Breast epithelium (tissue), 4 donors: Measurements from ENCODE around the gene PPP1R1A. TPM values are rescaled to one million over a fixed set of nuclear protein-coding genes. Genes with fewer than 3 reads are reported as not detected.

Experiments used
- DNase-seq, 2 donors: peaks; one replicate each; pipeline ENCODE4 v3.0.0-alpha.2; 2019; ENCODE audit warnings: low spot score in 2 of 2
- H3K27ac ChIP-seq, 2 donors: fragments of 200-600 bp; sonication (generic) in 1 of 2; one replicate each; pipeline ENCODE4 v1.5.1; 2016 to 2019; ENCODE audit warnings: mild to moderate bottlenecking in 1 of 2
- H3K27me3 ChIP-seq, 2 donors: fragments of 200-600 bp; sonication (generic) in 1 of 2; one replicate each; pipeline versions ENCODE4 v1.5.1 to v1.6.0; 2017 to 2019; ENCODE audit warnings: control low read depth in 1 of 2, mild to moderate bottlenecking in 1 of 2
- H3K36me3 ChIP-seq: fragments of 200-600 bp; one replicate; pipeline ENCODE4 v1.5.1; 2019
- H3K4me1 ChIP-seq, 2 donors: fragments of 200-600 bp; sonication (generic); one replicate each; pipeline ENCODE4 v1.5.1; 2016 to 2019; ENCODE audit warnings: control low read depth in 1 of 2
- H3K4me3 ChIP-seq, 3 donors: fragments of 200-600 bp; sonication (generic); 1 replicate in 2 of 3; 2 replicates in 1 of 3; pipeline ENCODE4 v1.5.1; 2016 to 2019; ENCODE audit warnings: mild to moderate bottlenecking in 3 of 3, moderate library complexity in 2 of 3
- H3K9me3 ChIP-seq, 2 donors: fragments of 200-600 bp; sonication (generic) in 1 of 2; one replicate each; pipeline ENCODE4 v1.5.1; 2016 to 2019; ENCODE audit warnings: control low read depth in 1 of 2
- CTCF ChIP-seq, 3 donors: fragments of 450-650 bp; IDR thresholded peaks; one replicate each; pipeline ENCODE4 v1.5.1; 2016 to 2017; ENCODE audit warnings: antibody characterized with exemption in 3 of 3, mild to moderate bottlenecking in 3 of 3, moderate library complexity in 3 of 3
- POLR2A ChIP-seq: fragments of 450-650 bp; IDR thresholded peaks from one replicate; pipeline ENCODE4 v1.6.1; 2016; ENCODE audit warnings: antibody characterized with exemption, mild to moderate bottlenecking, moderate library complexity
- POLR2AphosphoS5 ChIP-seq, 3 donors: sonication (generic); formaldehyde crosslinking; IDR thresholded peaks; one replicate each; pipeline ENCODE4 v1.6.1; 2017; ENCODE audit warnings: antibody characterized with exemption in 3 of 3
- intact Hi-C: fragments of 100-400 bp; cut with DNase I; formaldehyde crosslinking; loops from one replicate; pipeline ENCODE4 v1.15.1; 2023; ENCODE audit warnings: low total_unique reads
- total RNA-seq, 3 donors: library from RNA; depleted of rRNA; stranded (reverse); fragments of >200 nt; gene quantifications; one replicate each; pipeline ENCODE4 v1.1.0, GENCODE V29; 2016

Gene PPP1R1A
- total RNA-seq, 3 donors from 2014 or later = 21.6 to 316 (median 29.7) TPM

- TF ChIP-seq POLR2A (no peak), POLR2AphosphoS5 (IDR thresholded peaks at IDR 0.05) (no peak), CTCF (IDR thresholded peaks at IDR 0.05) (peak; percentile 47 to 83 (median 81))
- intact Hi-C loops = no loop called here
- Histone ChIP-seq H3K4me3 (no peak overlapping the region), H3K9me3 (no peaks in the 10 kb centered on the region), H3K27ac (peak overlapping the region in 1 of 2 donors; percentile 33), H3K4me1 (no peaks in the 10 kb centered on the region), H3K27me3 (no peaks in the 10 kb centered on the region), H3K36me3 (no peaks in the 10 kb centered on the region)
- DNase-seq = peak; percentile 60 to 62
Observed at GRCh38 chr12:54603173-54603814, 14.8 kb upstream of the PPP1R1A start.

DNA sequence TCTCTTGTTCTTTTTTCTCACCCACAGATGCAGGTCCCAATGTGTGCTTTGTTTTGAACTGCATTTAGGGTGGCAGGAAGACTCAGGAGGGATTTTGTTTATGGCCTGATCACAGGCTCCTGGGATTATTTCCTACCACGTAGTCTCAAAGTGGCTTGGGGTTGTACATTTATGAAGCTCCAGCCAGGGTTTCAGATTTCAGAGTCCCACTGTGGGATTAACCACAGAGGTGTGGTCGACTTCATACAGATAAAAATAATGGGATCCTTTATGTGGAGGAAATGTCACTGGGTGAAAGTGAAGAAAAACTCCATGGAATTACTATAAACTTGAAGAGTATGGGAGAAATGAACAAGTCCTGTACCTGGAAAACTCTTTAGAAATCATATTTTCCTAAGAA is 14.2 kb upstream of the PPP1R1A start:
- no peaks in the 10 kb centered on the region for H3K27me3 ChIP-seq
- no peaks in the 10 kb centered on the region for H3K36me3 ChIP-seq
- no peak for TF ChIP-seq POLR2A
- TF ChIP-seq POLR2AphosphoS5 (IDR thresholded peaks at IDR 0.05) = no peak
- TF ChIP-seq CTCF (IDR thresholded peaks at IDR 0.05) = no peak
- no peaks in the 10 kb centered on the region for H3K9me3 ChIP-seq
- no peak for DNase-seq
- intact Hi-C loops = no loop called here
- H3K4me3 ChIP-seq = no peak overlapping the region
- H3K27ac ChIP-seq = peak overlapping the region in 1 of 2 donors; percentile 29
- H3K4me1 ChIP-seq = no peaks in the 10 kb centered on the region

DNA sequence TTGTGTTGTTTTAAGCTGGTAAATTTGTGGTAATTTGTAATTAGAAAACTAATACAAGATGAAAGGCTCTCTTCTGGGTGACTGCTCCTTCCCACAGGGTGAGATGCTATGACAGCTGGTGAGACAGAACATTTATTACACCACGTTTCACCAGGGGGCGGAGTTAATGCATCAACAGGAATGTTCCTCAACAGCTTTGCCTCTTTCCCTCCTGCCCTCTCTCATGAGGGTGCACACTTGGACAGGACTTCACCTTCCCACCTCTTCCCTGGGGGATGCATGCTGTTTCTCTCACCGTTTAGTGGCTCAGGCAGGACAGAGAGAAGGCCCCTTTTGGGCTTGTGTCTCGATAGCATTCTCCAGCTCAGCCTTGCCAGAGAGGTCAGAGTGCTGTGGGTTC is 13.4 kb upstream of the PPP1R1A start:
- Histone ChIP-seq H3K4me1 (no peaks in the 10 kb centered on the region), H3K9me3 (no peaks in the 10 kb centered on the region), H3K27me3 (no peaks in the 10 kb centered on the region), H3K4me3 (no peak overlapping the region), H3K36me3 (no peaks in the 10 kb centered on the region), H3K27ac (no peak overlapping the region)
- intact Hi-C loops = no loop called here
- DNase-seq = no peak
- TF ChIP-seq POLR2A (no peak), CTCF (IDR thresholded peaks at IDR 0.05) (no peak), POLR2AphosphoS5 (IDR thresholded peaks at IDR 0.05) (no peak)

DNA sequence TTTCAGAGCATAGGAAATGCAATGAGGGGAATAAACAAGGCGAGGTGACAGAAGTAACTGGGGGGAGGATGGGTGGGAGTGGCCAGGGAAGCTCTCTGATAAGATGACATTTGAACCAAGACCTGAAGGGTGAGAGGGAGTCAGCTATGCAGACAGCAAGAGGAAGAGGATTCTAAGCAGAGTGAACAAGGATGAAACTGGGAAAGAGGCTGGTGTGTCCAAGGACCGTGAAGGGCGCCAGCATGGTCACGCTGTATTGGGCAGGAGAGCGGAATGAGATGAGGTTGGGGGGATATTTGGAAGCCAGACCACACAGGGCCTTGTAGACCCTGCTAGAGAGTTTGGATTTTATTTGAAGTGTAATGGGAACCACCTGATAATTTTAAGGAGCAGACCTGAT is 10.5 kb upstream of the PPP1R1A start:
- no peak for DNase-seq
- no peaks in the 10 kb centered on the region for H3K36me3 ChIP-seq
- H3K4me3 ChIP-seq = no peak overlapping the region
- H3K4me1 ChIP-seq = no peaks in the 10 kb centered on the region
- no peak overlapping the region for H3K27ac ChIP-seq
- intact Hi-C loops = loop anchor here (5.0 kb wide), 1 partner anchor 353 kb away; no protein-coding TSS in a partner anchor
- TF ChIP-seq POLR2AphosphoS5 (IDR thresholded peaks at IDR 0.05) (no peak), CTCF (IDR thresholded peaks at IDR 0.05) (no peak), POLR2A (no peak)
- H3K9me3 ChIP-seq = no peaks in the 10 kb centered on the region
- no peaks in the 10 kb centered on the region for H3K27me3 ChIP-seq

DNA sequence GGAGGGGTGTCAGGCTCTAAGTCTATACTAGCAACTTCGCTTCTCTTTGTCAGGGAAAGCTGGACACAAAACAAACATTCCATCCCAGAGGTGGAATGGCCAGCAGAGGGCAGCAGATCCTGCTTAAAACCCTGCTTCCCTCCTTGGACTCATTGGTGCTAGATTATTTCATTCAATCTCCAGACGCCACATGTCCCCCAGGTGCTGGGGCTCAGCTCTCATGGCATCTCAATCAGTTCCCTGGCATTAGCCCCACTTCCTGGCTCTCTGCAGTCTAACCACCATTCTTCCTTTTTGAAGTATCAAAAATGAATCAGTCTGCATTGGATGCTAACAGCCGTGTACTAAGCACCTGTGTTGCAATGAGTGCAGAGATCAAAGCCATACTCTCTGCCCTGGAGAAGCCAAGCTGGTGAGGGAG is 8.1 kb upstream of the PPP1R1A start:
- peak; percentile 31 to 71 for DNase-seq
- no peak for TF ChIP-seq POLR2AphosphoS5 (IDR thresholded peaks at IDR 0.05)
- TF ChIP-seq CTCF (IDR thresholded peaks at IDR 0.05) = peak; percentile 47 to 63 (median 48)
- TF ChIP-seq POLR2A = no peak
- H3K4me1 ChIP-seq = no peaks in the 10 kb centered on the region
- intact Hi-C loops = loop anchor here (5.0 kb wide), 1 partner anchor 356 kb away; no protein-coding TSS in a partner anchor
- H3K9me3 ChIP-seq = no peaks in the 10 kb centered on the region
- no peaks in the 10 kb centered on the region for H3K36me3 ChIP-seq
- H3K27ac ChIP-seq = no peak overlapping the region
- H3K27me3 ChIP-seq = no peaks in the 10 kb centered on the region
- no peak overlapping the region for H3K4me3 ChIP-seq
